NT2/D1 (cell line): Measurements from ENCODE around the gene PLRG1.
A peak's percentile ranks its signal among the peaks of the same experiment; 100 is the strongest.

Source experiments
- DNase-seq: peaks from one replicate; pipeline ENCODE4 v3.0.0-alpha.2; 2011; ENCODE audit warnings: low read depth, low spot score
- H3K27me3 ChIP-seq: 2 replicates; pipeline ENCODE4 v1.6.0; 2011; ENCODE audit warnings: mild to moderate bottlenecking; ENCODE audit not compliant: insufficient read length, insufficient read depth
- H3K36me3 ChIP-seq: 2 replicates; pipeline ENCODE4 v1.6.1; 2011; ENCODE audit warnings: mild to moderate bottlenecking, low read length, mixed read lengths; ENCODE audit not compliant: insufficient read depth, insufficient read length
- H3K4me1 ChIP-seq: 2 replicates; pipeline ENCODE4 v1.5.1; 2011; ENCODE audit not compliant: insufficient read depth, insufficient read length
- H3K4me3 ChIP-seq: 2 replicates; pipeline ENCODE4 v1.5.1; 2011; ENCODE audit warnings: low read depth; ENCODE audit not compliant: insufficient read length
- H3K9ac ChIP-seq: 2 replicates; pipeline ENCODE4 v1.6.0; 2011; ENCODE audit warnings: low read depth; ENCODE audit not compliant: insufficient read length
- H3K9me3 ChIP-seq: 2 replicates; pipeline ENCODE4 v1.5.1; 2011; ENCODE audit warnings: mild to moderate bottlenecking, low read length; ENCODE audit not compliant: insufficient read depth
- SUZ12 ChIP-seq: IDR thresholded peaks from 2 replicates; pipeline ENCODE4 v1.6.1; 2011; ENCODE audit not compliant: insufficient read length, insufficient read depth; ENCODE audit errors: extremely low read depth
- YY1 ChIP-seq: IDR thresholded peaks from 2 replicates; pipeline ENCODE4 v1.6.1; 2011; ENCODE audit not compliant: insufficient read length, insufficient read depth
- ZNF274 ChIP-seq: IDR thresholded peaks from 2 replicates; pipeline ENCODE4 v1.6.1; 2011; ENCODE audit warnings: mild to moderate bottlenecking, low read depth, low read length

The PLRG1 gene

GRCh38 chr4:154590329-154591006 lies 40.3 kb upstream of the PLRG1 start, which contains the start of gene FGA:
Gene FGA, minus strand, starts transcription at chr4:154590742. Its CDS starts 55 bp downstream, at chr4:154590687.
- peak; percentile 6 for DNase-seq
- no peaks in the 10 kb centered on the region for H3K27me3 ChIP-seq
- no peaks in the 10 kb centered on the region for H3K4me1 ChIP-seq
- no peaks in the 10 kb centered on the region for H3K9me3 ChIP-seq
- no peak within 1 kb of the TSS for H3K4me3 ChIP-seq
- TF ChIP-seq ZNF274 (no peak), YY1 (no peak), SUZ12 (no peak)
- no peak within 1 kb of the TSS for H3K9ac ChIP-seq
- no peaks in the 10 kb centered on the region for H3K36me3 ChIP-seq

DNA sequence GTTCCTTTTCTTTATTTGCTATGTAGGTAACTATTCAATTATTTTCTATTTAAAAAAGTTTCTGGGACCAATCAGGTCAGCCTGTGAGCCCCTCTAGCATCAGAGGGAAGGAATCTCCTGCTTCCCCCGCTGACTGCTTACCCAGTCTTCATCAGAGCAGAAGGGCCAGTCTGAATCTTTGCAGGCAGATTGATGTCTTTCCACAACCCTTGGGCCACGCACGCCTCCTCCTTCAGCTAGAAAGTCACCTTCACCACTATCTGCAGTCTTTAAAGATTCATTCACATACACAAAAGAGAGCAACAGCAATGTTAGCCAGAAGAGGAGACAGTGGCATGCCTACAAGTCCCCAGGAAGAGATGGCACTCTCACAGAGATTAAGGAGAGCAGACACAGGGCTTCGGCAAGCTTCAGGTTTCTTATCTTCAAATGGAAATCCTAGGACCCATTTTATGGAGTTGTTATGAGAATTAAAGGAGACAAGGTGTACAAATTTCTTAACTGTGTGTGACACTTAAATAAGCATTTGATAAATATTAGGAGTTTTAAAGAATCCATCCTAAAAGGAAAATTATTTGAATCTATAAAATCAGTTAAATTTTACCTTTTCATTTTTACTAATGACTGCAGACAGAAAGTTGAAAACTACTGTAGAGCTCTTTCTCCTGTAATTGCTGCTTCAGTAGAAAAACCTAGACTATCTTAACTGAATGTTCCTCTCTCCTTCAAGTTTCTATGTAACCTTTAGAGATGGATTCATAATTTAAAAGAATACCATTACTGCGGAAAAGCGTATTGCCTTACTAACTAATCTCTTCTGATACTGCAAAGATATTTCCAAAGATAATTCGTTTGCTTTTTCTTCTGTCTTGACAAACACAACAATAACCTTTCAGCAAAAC lies 39.3 kb upstream of the PLRG1 start:
- no peaks in the 10 kb centered on the region for H3K27me3 ChIP-seq
- H3K4me1 ChIP-seq, result no peaks in the 10 kb centered on the region
- no peaks in the 10 kb centered on the region for H3K36me3 ChIP-seq
- no peak overlapping the region for H3K4me3 ChIP-seq
- H3K9me3 ChIP-seq, result no peaks in the 10 kb centered on the region
- DNase-seq, result no peak
- H3K9ac ChIP-seq, result no peak overlapping the region
- TF ChIP-seq ZNF274, result no peak
- TF ChIP-seq YY1, result no peak
- TF ChIP-seq SUZ12, result no peak

DNA sequence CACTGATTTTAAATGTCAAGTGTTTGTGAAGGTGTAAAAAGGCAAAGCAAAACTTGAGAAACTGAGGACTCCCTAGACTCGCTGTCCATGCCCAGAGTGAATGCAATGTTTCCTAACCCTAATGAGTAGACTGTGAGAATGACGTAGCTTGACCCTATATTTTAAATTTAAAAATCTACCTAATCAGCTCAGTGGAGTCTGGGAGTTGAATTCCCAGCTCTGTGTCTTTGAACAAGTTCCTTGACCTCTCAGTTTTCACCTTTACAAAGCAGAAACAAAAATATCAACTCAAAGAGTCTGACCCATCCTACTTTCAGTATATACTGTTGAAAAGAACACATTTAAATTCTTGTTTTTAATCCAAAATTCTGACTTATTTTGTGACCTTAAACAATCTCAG lies 38.0 kb upstream of the PLRG1 start:
- Histone ChIP-seq H3K9me3 (no peaks in the 10 kb centered on the region), H3K36me3 (no peaks in the 10 kb centered on the region), H3K9ac (no peak overlapping the region), H3K4me3 (no peak overlapping the region), H3K27me3 (no peaks in the 10 kb centered on the region), H3K4me1 (no peaks in the 10 kb centered on the region)
- no peak for TF ChIP-seq ZNF274
- DNase-seq, result no peak

DNA sequence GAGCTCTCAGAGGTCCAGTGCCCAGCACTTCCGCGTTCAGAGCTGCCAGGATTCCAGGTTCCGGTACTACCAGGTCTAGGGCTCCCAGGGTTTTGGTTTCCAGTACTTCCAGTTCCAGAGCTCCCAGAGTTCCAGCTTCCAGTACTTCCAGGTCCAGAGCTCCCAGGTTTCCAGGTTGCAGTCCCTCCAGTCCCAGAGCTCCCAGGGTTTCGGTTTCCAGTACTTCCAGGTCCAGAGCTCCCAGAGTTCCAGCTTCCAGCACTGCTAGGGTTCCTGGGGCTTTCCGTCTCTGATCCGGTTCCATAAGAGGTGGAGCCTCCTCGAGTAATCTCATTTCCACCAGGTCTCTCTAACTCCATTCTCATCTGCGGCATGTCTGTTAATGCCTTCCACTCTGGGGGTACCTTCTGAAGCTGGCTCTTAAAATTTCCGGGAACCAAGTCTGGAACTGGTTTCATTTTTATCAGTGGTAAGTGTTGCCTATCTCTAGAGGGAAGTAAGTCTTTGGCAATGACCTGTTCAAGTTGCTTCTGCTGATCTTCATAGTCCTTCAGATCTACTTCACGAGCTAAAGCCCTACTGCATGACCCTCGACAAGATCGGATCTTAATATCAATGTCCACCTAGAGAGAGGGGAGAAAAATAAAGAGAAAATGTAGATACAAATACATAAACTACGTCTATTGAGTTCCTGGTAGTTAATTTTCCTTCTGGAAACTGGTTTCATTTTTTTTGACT lies 36.3 kb upstream of the PLRG1 start:
- no peak overlapping the region for H3K4me3 ChIP-seq
- no peak for DNase-seq
- H3K4me1 ChIP-seq, result no peaks in the 10 kb centered on the region
- TF ChIP-seq YY1, result no peak
- TF ChIP-seq SUZ12, result no peak
- TF ChIP-seq ZNF274, result no peak
- no peak overlapping the region for H3K9ac ChIP-seq
- H3K9me3 ChIP-seq, result no peaks in the 10 kb centered on the region
- H3K36me3 ChIP-seq, result no peaks in the 10 kb centered on the region
- H3K27me3 ChIP-seq, result no peaks in the 10 kb centered on the region

- Histone ChIP-seq H3K9me3 (no peaks in the 10 kb centered on the region), H3K27me3 (no peaks in the 10 kb centered on the region), H3K4me3 (no peak overlapping the region), H3K36me3 (no peaks in the 10 kb centered on the region), H3K4me1 (no peaks in the 10 kb centered on the region), H3K9ac (no peak overlapping the region)
- TF ChIP-seq SUZ12 (no peak), YY1 (no peak), ZNF274 (no peak)
- DNase-seq, result no peak
Observed at GRCh38 chr4:154585369-154586018, 35.3 kb upstream of the PLRG1 start.

- TF ChIP-seq YY1 (no peak), SUZ12 (no peak), ZNF274 (no peak)
- Histone ChIP-seq H3K27me3 (no peaks in the 10 kb centered on the region), H3K36me3 (no peaks in the 10 kb centered on the region), H3K4me3 (no peak overlapping the region), H3K9me3 (no peaks in the 10 kb centered on the region), H3K4me1 (no peaks in the 10 kb centered on the region), H3K9ac (no peak overlapping the region)
- no peak for DNase-seq
Observed at GRCh38 chr4:154584259-154584658, 34.1 kb upstream of the PLRG1 start.

- Histone ChIP-seq H3K9me3 (no peaks in the 10 kb centered on the region), H3K36me3 (no peaks in the 10 kb centered on the region), H3K27me3 (no peaks in the 10 kb centered on the region), H3K4me1 (no peaks in the 10 kb centered on the region), H3K9ac (no peak overlapping the region), H3K4me3 (no peak overlapping the region)
- no peak for DNase-seq
- TF ChIP-seq SUZ12 (no peak), YY1 (no peak), ZNF274 (no peak)
Observed at GRCh38 chr4:154583677-154584076, 33.5 kb upstream of the PLRG1 start.
